Esophagus muscularis mucosa (tissue), 3 donors: ENCODE results near the gene PDE4C.

Experiments used
- POLR2AphosphoS5 ChIP-seq, 2 donors: sonication (generic); formaldehyde crosslinking; IDR thresholded peaks; one replicate each; pipeline ENCODE4 v1.6.1; 2017; ENCODE audit warnings: antibody characterized with exemption in 2 of 2
- TF ChIP-seq, protein P1 (sequence below), 3 experiments: fragments of 200-600 bp in 2 of 3; fragments of 450-650 bp in 1 of 3; sonication (generic) in 2 of 3; IDR thresholded peaks; one replicate each; pipeline ENCODE4 v1.5.1; 2017 to 2019; ENCODE audit warnings: antibody characterized with exemption in 3 of 3, mild to moderate bottlenecking in 2 of 3, moderate library complexity in 1 of 3

DNA sequence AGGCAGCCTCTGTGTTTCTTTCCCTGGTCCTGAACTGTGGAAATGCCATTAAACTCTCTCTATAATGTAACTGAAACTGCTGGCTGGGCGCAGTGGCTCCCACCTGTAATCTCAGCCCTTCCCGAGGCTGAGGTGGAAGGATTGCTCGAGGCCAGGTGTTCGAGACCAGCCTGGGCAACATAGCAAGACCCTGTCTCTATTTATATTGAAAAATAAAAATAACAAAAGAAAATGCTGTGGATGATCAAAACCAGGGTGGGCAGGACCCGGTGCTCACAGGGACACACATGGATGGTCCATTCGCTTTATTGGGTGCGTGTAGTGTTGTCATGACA lies 29.8 kb downstream of the PDE4C start:
- no peak for TF ChIP-seq POLR2AphosphoS5 (IDR thresholded peaks at IDR 0.05)
- TF ChIP-seq, protein P1, sequence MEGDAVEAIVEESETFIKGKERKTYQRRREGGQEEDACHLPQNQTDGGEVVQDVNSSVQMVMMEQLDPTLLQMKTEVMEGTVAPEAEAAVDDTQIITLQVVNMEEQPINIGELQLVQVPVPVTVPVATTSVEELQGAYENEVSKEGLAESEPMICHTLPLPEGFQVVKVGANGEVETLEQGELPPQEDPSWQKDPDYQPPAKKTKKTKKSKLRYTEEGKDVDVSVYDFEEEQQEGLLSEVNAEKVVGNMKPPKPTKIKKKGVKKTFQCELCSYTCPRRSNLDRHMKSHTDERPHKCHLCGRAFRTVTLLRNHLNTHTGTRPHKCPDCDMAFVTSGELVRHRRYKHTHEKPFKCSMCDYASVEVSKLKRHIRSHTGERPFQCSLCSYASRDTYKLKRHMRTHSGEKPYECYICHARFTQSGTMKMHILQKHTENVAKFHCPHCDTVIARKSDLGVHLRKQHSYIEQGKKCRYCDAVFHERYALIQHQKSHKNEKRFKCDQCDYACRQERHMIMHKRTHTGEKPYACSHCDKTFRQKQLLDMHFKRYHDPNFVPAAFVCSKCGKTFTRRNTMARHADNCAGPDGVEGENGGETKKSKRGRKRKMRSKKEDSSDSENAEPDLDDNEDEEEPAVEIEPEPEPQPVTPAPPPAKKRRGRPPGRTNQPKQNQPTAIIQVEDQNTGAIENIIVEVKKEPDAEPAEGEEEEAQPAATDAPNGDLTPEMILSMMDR (IDR thresholded peaks at IDR 0.05), result no peak
